Vagina (tissue), 2 donors: ENCODE measurements around the gene IL1RAPL1.

ENCODE experiments used
- POLR2A ChIP-seq, 2 donors: fragments of 450-650 bp; IDR thresholded peaks; one replicate each; pipeline ENCODE4 v1.6.1; 2017; ENCODE audit warnings: antibody characterized with exemption in 2 of 2, mild to moderate bottlenecking in 2 of 2, moderate library complexity in 2 of 2
- POLR2AphosphoS5 ChIP-seq, 2 donors: sonication (generic); formaldehyde crosslinking; IDR thresholded peaks; one replicate each; pipeline ENCODE4 v1.9.0; 2017; ENCODE audit warnings: antibody characterized with exemption in 2 of 2, mild to moderate bottlenecking in 2 of 2, low read depth in 1 of 2; ENCODE audit not compliant: insufficient read depth in 1 of 2
- TF ChIP-seq, protein P1 (sequence below), 3 experiments: fragments of 450-650 bp in 2 of 3; fragments of 200-600 bp in 1 of 3; sonication (generic) in 1 of 3; IDR thresholded peaks; one replicate each; pipeline ENCODE4 v1.5.1; 2017 to 2019; ENCODE audit warnings: antibody characterized with exemption in 3 of 3, mild to moderate bottlenecking in 2 of 3, moderate library complexity in 2 of 3

DNA sequence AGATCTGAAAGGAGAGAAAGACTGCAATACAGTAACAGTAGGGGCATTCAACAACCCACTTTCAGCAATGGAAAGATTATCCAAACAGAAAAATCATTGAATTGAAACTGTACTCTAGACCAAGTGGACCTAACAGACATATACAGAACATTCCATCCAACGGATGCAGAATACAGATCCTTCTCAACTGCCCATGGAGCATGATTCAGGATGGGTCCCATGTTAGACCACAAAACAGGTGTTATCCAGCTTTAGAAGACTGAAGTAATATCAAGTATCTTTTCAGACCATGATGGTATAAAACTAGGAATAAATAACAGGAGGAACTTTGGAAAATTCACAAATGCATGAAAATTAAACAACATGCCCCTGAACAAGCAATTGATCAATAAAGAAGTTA lies 1060.9 kb downstream of the IL1RAPL1 start:
- TF ChIP-seq POLR2AphosphoS5 (IDR thresholded peaks at IDR 0.05; ENCODE audit: insufficient read depth in 1 of 2, low read depth in 1 of 2) (no peak), POLR2A (IDR thresholded peaks at IDR 0.05) (no peak)
- TF ChIP-seq, protein P1, sequence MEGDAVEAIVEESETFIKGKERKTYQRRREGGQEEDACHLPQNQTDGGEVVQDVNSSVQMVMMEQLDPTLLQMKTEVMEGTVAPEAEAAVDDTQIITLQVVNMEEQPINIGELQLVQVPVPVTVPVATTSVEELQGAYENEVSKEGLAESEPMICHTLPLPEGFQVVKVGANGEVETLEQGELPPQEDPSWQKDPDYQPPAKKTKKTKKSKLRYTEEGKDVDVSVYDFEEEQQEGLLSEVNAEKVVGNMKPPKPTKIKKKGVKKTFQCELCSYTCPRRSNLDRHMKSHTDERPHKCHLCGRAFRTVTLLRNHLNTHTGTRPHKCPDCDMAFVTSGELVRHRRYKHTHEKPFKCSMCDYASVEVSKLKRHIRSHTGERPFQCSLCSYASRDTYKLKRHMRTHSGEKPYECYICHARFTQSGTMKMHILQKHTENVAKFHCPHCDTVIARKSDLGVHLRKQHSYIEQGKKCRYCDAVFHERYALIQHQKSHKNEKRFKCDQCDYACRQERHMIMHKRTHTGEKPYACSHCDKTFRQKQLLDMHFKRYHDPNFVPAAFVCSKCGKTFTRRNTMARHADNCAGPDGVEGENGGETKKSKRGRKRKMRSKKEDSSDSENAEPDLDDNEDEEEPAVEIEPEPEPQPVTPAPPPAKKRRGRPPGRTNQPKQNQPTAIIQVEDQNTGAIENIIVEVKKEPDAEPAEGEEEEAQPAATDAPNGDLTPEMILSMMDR (IDR thresholded peaks at IDR 0.05) = no peak
